HG02938 (cell line): ENCODE measurements around the gene PAFAH1B1.
A peak's percentile ranks its signal among the peaks of the same experiment; 100 is the strongest.
"Not testable (repeated sequence)": the region's sequence is repeated elsewhere in the genome, so short reads cannot be mapped to it uniquely, and the experiment has no call there.

Experiments
- ATAC-seq: cut with Tn5 transposase; IDR thresholded peaks from one replicate; pipeline ENCODE4 v1.9.1; 2021; ENCODE audit warnings: mild to moderate bottlenecking, moderate library complexity; ENCODE audit not compliant: unreplicated experiment

The PAFAH1B1 gene

GRCh38 chr17:2593821-2594721 lies 617 bp downstream of the PAFAH1B1 start:
- peak; percentile 47 for ATAC-seq

- no peak for ATAC-seq
Observed at GRCh38 chr17:2594722-2595599, 1.5 kb downstream of the PAFAH1B1 start.

- no peak for ATAC-seq
Observed at GRCh38 chr17:2595716-2596115, 2.3 kb downstream of the PAFAH1B1 start.

- ATAC-seq: no peak
Observed at GRCh38 chr17:2598166-2598565, 4.7 kb downstream of the PAFAH1B1 start.

- no peak for ATAC-seq
Observed at GRCh38 chr17:2602597-2603017, 9.2 kb downstream of the PAFAH1B1 start.

GRCh38 chr17:2608350-2608913 lies 15.0 kb downstream of the PAFAH1B1 start:
- ATAC-seq: no peak

- ATAC-seq: no peak
Observed at GRCh38 chr17:2609091-2609490, 15.6 kb downstream of the PAFAH1B1 start.

GRCh38 chr17:2610195-2611175 lies 17.0 kb downstream of the PAFAH1B1 start:
- ATAC-seq: no peak

GRCh38 chr17:2611627-2612026 lies 18.2 kb downstream of the PAFAH1B1 start:
- no peak for ATAC-seq

GRCh38 chr17:2612630-2613029 lies 19.2 kb downstream of the PAFAH1B1 start:
- ATAC-seq: no peak

GRCh38 chr17:2613089-2613808 lies 19.8 kb downstream of the PAFAH1B1 start:
- ATAC-seq: no peak

- no peak for ATAC-seq
Observed at GRCh38 chr17:2615882-2616281, 22.4 kb downstream of the PAFAH1B1 start.

- ATAC-seq: no peak
Observed at GRCh38 chr17:2621241-2621640, 27.8 kb downstream of the PAFAH1B1 start.

GRCh38 chr17:2621951-2622405 lies 28.5 kb downstream of the PAFAH1B1 start:
- ATAC-seq: not testable (repeated sequence)

- not testable (repeated sequence) for ATAC-seq
Observed at GRCh38 chr17:2622721-2623301, 29.4 kb downstream of the PAFAH1B1 start.

- no peak for ATAC-seq
Observed at GRCh38 chr17:2624292-2624731, 30.9 kb downstream of the PAFAH1B1 start.

- ATAC-seq: not testable (repeated sequence)
Observed at GRCh38 chr17:2626626-2627219, 33.3 kb downstream of the PAFAH1B1 start.

- ATAC-seq: not testable (repeated sequence)
Observed at GRCh38 chr17:2628922-2629321, 35.5 kb downstream of the PAFAH1B1 start.
